ELF-1 (cell line): ENCODE results near the gene PRPF38B.
"Not testable (repeated sequence)": the region's sequence is repeated elsewhere in the genome, so short reads cannot be mapped to it uniquely, and the experiment has no call there.

Experiments used
- DNase-seq: peaks from one replicate; pipeline ENCODE4 v3.0.0-alpha.2; 2016; ENCODE audit warnings: low read depth, low spot score

The PRPF38B gene, protein sequence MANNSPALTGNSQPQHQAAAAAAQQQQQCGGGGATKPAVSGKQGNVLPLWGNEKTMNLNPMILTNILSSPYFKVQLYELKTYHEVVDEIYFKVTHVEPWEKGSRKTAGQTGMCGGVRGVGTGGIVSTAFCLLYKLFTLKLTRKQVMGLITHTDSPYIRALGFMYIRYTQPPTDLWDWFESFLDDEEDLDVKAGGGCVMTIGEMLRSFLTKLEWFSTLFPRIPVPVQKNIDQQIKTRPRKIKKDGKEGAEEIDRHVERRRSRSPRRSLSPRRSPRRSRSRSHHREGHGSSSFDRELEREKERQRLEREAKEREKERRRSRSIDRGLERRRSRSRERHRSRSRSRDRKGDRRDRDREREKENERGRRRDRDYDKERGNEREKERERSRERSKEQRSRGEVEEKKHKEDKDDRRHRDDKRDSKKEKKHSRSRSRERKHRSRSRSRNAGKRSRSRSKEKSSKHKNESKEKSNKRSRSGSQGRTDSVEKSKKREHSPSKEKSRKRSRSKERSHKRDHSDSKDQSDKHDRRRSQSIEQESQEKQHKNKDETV

DNA sequence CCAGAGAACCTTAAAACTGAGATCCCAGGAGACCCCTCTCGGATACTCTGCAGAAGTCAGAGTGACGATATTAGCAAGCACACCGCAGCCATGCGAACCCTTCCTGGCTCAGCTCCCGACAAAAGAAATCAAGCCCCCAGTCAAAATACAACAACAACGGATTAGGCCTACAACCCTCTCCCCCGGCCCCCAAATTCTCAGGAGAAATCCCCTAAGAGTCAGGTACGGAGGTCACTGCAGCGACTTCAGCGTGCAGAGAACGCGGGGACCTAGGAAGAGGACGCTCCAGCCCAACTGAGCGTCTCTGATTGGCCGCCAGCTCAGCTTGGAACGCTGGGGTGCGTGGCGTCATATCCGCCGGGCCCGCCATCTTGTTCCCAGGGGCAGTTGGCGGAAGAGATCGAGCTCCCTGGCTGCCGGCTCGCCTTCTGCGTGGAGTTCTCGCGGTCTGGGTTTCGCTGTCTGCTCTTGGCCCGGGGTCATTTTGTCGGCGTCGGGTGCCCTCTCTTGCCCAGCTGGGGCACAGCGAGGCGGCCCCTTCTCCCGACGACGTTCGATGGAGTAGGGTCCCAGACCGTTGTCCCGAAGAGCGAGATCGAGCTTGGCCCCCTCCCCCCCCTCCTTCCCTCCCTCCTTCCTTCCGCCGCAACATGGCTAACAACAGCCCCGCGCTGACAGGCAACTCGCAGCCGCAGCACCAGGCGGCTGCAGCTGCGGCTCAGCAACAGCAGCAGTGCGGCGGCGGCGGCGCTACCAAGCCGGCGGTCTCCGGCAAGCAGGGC lies at the start of gene PRPF38B:
Gene PRPF38B (plus strand): TSS at position 369 of the 782 bp plus-strand sequence. CDS start 282 bp downstream, at position 651.
- DNase-seq = peak; percentile 96

DNA sequence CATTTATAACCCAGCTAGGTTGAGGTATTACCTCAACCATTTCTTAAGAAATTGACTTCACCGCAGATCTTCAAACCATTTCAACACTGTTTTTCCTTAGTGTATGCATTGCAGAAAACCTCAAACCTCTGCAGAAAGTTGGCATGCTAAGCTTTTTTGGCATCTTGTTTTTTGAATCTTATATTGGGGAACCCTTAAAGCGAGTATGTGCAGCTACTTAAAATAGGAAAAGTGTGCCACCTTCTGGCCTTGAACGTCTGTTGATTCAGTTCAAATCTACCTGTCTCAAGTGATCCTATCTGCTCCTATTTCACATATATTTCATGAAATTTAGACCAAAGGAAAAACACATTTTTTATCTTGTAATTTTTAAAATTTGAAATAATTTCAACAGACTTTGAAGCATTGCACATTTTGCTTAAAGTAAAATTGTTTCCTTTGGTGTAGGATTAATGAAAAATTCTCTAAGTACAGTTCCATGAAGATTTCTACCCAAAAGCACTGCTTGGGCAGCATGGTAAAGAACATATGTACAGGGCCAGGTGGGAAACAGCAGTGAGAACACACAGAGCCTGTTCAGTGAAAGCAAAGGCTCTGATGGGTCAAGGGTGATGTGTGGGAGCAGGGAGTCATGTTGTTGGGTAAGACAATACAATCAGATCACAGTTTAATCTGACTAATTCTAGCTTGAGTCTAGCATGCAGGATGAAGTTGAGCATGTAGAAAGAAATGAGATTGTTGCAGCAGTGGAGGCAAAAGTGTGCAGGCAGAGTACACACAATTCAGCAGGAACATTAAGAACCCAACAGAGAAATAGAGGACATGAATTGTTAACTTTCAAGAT lies 48.4 kb upstream of the PRPF38B start:
- DNase-seq = no peak

DNA sequence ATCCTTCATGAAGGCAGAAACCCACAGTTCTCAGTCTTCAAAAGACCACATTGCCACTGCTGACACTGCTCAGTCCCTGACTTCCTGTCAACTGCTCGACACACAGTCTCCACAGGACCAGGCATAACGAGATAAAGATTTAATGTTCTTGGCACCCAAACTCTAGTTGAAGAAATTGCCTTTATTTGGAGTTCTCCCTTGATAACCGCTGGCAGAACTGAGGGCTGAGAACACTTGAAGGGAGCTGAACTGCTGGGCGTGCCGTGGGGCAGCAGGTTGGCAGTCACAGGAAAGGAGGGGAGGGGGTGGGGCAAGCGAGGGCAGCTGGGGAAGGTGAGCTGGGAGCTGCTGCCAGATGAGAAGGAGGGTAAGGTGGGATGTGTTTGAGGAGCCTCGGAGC lies 47.1 kb upstream of the PRPF38B start:
- no peak for DNase-seq

DNA sequence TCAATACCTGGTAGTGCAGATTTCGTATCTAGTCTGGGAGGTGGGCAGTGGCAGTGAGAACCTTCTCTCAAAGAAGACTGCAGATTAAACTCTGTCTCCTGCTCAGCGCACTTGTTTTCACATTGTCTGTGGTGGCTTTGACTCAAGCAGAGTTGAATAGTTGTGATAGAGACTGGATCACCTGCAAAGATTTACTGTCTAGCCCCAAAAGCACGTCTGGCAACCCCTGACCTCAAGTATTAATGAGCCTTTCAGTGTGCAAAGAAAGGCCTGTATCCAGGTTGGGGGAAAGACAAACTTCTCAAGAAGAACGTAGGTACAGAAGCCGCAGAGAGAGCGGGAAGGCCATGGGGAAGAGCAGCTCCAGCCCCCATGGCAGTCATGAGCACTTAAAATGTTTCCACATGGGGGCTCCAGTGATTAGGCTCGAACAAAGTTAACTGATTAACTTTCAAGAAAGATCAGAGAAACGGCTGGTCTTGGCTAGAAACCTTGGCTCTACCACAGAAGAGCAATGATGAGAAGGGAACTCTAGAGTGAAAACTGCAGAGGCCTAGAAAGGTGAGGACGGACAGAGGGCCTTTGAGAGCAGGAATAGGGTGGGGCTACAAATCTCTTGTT lies 46.4 kb upstream of the PRPF38B start:
- no peak for DNase-seq

DNA sequence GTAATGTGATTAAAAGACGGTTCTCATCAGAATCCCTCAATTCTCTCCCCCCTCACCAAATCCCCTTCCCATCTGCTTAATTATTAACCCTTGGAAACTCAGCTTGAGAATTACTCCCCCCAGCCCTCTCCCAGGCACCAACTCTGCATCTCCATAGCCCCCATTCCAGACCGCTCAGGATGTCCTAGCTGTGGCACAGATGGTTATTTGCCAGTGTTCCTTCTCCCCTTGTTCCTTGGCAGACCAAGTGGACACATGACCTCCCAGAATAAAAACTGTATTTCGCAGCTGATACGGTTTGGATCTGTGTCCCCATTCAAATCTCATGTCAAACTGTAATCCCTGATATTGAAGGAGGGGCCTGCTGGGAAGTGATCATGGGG lies 45.9 kb upstream of the PRPF38B start:
- no peak for DNase-seq

DNA sequence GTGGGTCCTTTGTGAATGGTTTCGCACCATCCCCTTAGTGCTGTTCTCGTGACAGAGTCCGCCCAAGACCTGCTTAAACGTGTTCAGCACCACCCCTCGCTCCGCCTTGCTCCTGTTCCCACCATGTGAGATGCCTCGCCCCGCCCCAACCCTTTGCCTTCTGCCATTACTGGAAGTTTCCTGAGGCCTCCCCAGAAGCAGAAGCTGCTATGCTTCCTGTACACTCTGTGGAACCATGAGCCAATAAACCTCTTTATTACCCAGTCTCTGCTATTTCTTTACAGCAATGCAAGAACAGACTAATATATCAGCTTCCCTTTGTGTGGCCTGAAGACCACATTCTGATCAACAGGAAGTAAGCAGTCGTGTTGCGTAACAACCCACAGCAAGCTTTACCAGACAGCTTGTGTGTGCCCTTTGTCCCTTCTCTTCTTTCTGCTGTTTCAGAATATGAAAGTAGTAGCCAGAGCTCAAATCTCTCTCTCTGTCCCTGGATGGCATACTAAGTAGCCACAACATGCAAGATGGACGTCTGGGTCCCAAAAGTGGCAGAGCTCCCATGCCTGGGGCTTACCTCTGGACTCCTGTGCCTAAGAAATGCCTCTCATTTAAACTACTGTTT lies 45.4 kb upstream of the PRPF38B start:
- DNase-seq = peak; percentile 22

DNA sequence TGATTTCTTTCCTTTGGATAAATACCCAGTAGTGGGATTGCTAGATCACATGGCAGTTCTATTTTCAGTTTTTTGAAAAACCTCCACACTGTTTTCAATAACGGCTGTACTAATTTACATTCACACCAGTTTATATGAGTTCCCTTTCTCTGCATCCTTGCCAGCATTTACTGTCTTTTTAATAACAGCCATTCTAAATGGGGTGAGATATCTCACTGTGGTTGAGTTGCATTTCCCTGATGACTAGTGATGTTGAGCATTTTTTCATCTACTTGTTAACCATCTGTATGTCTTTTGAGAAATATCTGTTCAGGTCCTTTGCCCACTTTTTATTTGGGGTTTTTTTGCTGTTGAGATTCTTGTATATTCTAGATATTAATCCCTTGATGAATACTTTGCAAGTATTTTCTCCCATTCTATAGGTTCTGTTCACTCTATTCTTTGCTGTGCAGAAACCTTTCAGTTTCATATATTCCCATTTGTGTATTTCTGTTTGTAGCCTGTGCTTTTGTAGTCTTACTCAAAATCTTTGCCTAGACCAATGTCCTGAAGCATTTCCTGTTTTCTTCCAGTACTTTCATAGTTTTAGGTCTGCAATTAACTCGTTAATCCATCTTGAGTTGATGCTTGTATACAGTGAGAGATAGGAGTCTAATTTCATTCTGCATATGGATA lies 38.5 kb upstream of the PRPF38B start:
- no peak for DNase-seq

DNA sequence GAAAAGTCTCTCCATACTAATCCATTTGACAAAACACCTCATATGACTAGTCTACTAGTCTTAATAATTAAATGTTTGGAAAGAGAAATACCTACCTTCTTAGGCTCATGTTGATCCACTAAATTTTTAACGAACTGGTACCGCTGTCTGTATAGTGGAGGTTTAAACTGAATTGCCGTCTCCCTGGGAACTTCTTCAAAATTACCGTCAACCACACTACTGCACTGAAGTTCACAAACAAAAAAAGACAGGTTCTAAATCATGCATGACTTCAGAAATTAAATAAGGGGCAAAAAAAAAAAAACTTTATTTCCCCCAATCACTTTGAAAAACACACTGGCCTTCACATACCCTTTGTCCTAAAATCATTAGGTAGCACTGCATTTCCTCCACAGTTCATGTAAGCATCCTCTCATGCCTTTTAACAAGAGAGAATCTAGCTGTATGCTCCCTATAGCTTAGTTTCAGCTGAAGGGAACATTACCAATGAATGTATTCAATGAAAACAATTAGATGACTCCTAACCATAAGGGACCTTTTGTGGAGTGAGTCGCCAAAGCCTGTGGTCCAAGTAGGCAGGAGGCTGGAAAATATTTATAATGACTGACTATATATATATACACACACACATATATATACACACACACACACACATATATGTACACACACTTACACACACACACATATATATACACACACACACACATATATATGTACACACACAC lies 34.6 kb upstream of the PRPF38B start:
- no peak for DNase-seq

DNA sequence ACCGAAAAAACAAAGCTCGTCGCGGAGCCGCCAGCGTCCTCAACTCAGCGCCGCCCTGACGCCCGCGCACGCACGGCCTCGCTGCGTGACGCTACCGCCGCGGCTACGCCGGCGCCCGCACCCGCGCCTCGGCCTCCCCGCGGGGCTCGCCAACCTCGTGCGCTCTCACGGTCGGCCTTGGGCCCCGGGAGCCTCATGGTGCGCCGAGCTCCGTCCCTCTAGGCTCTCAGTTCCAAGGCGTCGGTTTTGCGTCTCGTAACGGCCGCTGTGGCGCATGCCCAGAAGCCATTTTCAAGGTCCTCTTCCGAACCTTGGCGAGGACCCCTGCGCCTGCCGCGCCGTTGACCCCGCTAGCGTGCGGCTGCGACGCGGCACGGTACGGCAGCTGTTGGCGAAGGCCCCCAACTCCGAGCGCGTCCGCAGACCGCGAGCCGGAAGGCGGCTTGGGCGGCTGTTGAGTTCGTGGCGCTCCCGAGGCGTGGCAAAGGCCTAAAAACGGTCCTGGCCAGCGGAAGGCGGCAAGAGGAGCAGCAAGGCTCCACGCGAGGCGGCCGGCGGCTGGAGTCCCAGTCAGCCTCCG lies 31.0 kb upstream of the PRPF38B start, which contains the start of gene HENMT1:
Gene HENMT1 (minus strand): TSS at position 64 of the 580 bp plus-strand sequence. CDS start 1,209 bp downstream, outside the sequence.
- peak; percentile 74 for DNase-seq

DNA sequence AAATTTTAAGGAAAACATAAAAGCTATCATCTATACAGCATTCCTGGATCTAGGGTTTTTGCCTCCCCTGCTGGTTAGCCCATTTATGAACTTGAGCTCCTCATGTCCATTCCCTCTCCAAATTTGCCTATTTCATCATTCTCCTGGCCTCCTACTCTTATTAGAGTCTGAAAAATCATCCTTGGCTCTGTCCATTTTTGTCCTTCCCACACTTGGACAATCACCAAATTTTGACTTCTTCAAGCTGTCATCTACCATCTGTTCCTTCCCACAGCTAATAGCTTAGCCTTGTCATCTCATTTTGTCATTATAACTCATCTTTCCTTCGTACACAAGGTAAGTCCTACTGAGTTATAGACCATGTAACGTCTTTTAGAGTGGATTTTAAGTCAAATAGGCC lies 29.0 kb upstream of the PRPF38B start:
- no peak for DNase-seq

DNA sequence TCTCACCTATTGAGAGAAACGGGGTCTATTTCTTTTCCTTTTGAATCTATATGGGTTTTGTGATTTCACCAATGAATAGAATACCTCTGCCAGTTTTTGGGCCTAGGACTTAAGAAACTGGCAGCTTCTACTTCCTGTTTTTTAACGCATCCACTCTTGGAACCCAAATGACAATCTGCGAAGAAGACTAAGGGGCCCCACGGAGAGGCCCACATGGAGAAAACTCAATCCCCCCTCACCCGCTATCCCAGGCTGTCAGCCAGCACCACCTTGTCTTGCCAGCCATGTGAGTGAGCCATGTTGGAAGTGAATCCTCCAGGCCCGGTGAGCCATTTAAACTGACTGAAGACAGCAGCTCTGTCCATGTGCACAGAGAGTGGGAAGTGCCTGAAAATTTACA lies 27.6 kb upstream of the PRPF38B start:
- DNase-seq = no peak

DNA sequence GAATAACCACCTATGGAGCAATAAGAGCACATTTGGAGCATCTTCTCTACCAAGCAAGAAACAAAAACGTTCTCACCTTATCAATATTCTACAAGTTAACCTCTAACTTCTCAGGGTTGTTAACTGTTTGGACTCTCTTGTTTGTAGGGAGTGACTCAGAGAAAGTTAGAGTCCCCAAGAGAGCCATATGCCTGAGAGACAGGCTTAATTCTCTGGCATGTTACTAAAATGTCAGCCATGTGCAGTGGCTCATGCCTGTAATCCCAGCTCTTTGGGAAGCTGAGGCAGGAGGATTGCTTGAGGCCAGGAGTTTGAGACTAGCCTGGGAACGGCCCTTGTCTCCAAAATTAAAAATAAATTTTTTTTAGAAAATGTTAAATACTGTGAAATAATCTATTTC lies 27.0 kb upstream of the PRPF38B start:
- DNase-seq = no peak

DNA sequence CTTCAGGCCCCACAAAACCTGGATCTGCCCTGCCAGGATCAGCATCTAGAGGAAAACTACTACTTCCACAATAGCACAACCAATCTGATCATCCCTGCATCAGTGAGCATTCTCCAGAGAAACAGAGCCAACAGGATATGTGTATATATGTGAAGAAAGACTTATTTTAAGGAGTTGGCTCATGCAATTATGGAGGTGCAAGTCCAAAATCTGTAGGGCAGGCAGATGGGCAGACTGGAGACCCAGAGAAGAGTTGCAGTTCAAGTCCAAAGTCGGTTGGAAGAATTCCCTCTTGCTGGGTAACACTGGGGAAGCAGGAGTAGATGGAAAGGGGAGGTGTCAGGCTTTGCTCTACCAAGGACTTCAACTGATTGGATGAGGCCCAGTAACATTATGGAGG lies 26.3 kb upstream of the PRPF38B start:
- no peak for DNase-seq

DNA sequence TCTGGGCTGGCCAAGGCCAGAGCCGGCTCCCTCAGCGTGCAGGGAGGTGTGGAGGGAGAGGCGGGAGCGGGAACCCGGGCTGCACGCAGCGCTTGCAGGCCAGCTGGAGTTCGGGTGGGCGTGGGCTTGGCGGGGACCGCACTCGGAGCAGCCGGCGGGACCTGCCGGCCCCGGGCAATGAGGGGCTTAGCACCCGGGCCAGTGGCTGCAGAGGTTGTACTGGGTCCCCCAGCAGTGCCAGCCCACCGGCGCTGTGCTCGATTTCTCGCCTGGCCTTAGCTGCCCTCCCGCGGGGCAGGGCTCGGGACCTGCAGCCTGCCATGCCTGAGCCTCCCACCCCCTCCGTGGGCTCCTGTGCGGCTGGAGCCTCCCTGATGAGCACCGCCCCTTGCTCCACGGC lies 24.7 kb upstream of the PRPF38B start:
- not testable (repeated sequence) for DNase-seq

DNA sequence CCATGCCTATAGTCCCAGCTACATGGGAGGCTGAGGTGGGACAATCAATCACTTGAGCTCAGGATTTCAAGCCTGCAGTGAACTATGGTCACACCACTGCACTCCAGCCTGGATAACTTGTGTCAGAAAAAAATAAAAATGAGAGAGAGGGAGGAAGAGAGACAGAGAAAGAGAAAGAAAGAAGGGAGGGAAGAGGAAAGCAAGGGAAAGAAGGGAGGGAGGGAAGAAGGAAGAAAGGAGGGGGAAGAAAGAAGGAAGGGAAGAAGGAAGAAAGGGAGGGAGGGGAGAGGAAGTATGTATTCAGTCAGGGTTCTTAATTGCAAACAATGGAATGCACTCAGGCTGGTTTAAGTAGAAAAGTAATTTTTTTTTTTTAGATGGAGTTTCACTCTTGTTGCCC lies 23.3 kb upstream of the PRPF38B start:
- DNase-seq = no peak

DNA sequence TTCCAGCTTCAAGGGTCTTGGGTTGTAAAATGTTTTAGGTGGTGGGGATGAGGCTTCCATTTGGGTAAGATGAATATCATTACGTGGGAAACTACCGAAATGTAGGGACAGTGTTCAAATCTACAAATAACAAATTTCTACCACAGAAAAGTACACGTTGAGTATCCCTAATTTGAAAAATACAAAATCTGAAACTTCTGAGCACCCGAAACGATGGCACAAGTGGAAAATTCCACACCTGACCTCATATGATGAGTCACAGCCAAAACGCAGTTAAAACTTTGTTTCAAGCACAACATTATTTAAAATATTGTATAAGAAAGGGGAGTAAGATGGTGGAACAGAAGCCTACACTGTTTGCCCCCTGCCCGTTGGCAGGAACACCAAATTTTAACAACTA lies 22.4 kb upstream of the PRPF38B start:
- no peak for DNase-seq

DNA sequence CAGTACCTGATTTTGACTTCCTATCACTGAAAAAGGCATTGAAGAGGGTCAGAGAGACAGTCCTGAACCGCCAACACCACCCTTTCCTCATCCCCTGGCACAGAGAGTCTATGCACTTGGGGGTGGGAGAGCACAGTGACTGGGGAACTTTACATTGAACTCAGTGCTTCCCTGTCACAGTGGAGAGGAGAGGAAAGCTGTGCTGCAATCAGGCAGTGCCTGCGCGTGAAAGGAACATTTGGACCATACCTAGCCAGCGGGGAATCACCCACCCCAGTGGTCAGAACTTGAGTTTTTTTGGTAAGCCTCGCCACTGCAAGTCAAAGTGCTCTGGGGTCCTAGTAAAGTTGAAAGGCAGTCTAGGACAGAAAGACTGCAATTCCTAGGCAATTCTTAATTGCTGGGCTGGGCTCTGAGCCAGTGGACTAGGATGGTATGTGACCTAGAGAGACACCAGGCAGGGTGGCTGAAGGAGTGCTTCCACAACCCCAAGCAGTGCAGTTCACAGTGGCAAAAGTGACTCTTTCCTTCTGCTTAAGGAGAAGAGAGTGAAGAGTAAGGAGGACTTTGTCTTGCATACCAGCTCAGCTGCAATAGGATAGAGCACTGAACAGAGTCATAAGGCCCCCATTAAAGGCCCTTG lies 21.9 kb upstream of the PRPF38B start:
- no peak for DNase-seq

DNA sequence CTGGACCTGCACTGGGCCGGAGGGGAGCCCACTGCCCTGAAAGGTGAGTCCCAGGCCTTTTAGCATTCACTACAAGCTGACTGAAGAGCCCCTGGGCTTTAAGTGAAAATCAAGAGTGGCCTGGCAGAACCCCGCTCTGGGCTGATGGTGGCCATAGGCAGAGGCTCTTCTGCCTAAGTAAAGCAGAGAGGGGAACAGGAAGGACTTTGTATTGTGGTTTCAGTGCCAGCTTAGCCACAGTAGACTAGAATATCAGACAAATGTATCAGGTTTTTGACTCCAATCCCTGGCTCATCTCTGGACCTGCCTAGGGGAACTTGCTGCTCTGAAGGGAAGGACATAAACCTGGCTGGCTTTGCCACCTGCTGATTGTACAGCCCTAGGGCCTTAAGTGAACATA lies 21.0 kb upstream of the PRPF38B start:
- no peak for DNase-seq

DNA sequence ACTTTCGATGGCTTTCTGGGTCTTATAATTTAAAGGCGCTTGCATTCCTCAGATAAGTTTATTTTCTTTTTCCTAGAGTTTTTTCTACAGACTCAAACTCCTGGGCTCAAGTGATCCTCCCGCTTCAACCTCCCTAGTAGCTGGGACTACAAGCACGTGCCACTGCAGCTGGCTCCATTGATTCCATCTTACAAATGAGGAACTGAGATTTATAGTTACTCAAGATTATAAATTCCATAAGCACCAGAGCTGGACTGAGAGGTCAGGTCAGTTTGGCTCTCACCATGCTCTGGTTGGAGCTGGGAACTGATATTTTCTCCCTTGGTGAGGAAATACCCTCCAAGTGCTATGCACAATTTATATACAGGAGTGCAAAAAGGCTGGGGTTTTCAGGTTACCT lies 13.4 kb upstream of the PRPF38B start:
- no peak for DNase-seq
